K562 (cell line): Measurements from ENCODE around the gene KRT80. TPM values are rescaled to one million over a fixed set of nuclear protein-coding genes. Genes with fewer than 3 reads are reported as not detected.

ENCODE experiments used
- ATAC-seq: fragments of 200-7000 bp; cut with Tn5 transposase; 3 replicates; pipeline ENCODE4 v1.9.1; 2020; ENCODE audit warnings: moderate library complexity
- BruUV-seq: library from RNA; stranded (reverse); fragments of 400-500 nt; replicated peaks from 2 replicates; lab custom pipeline; 2021; lab: Mats Ljungman, UMichigan
- CTCF ChIA-PET: fragments of 300-600 bp; formaldehyde crosslinking; extraction: SDS; loops from one replicate; lab custom pipeline; 2021; ENCODE audit warnings: low intra/inter-chr PET ratio; lab: Yijun Ruan, JAX
- POLR2A ChIA-PET: fragments of 300-600, 350-650 bp; sonication (Branson Sonifier 250); formaldehyde crosslinking; extraction: SDS; loops from one replicate; lab custom pipeline; 2021; ENCODE audit warnings: antibody characterized with exemption, inconsistent platforms; lab: Yijun Ruan, JAX
- DNase-seq, 4 experiments: peaks; one replicate each; pipeline versions ENCODE4 v3.0.0 to v3.0.0-alpha.2; 2011 to 2018; ENCODE audit warnings: low spot score in 3 of 4, mixed read lengths in 3 of 4; ENCODE audit errors: extremely low read depth in 1 of 4
- FAIRE-seq: peaks from 2 replicates; lab custom pipeline; 2011; peaks lifted over from hg19 to GRCh38; lab: Jason Lieb, UNC
- H2AFZ ChIP-seq: 2 replicates; pipeline ENCODE4 v1.6.0; 2011; ENCODE audit warnings: low read depth, low read length, control low read depth, inconsistent platforms
- H3K27ac ChIP-seq: fragments of 200-600 bp; 3 replicates; pipeline ENCODE4 v1.8.0; 2011; ENCODE audit warnings: low read depth, mild to moderate bottlenecking, control low read depth, inconsistent platforms, low read length, moderate library complexity, mixed read lengths; ENCODE audit errors: extremely low read depth
- H3K27me3 ChIP-seq, 2 experiments: fragments of 300-600 bp in 1 of 2; 2 replicates in 1 of 2; 3 replicates in 1 of 2; pipeline versions ENCODE4 v1.6.0 to v1.8.0; 2011; ENCODE audit warnings: inconsistent platforms in 2 of 2, low read length in 2 of 2, mild to moderate bottlenecking in 1 of 2, mixed read lengths in 1 of 2, moderate library complexity in 1 of 2; ENCODE audit not compliant: control insufficient read depth in 2 of 2, insufficient read depth in 2 of 2
- H3K36me3 ChIP-seq: fragments of 300-600 bp; 3 replicates; pipeline ENCODE4 v1.8.0; 2011; ENCODE audit warnings: mild to moderate bottlenecking, low read length, inconsistent platforms; ENCODE audit not compliant: control insufficient read depth, insufficient read depth
- H3K4me1 ChIP-seq, 2 experiments: fragments of 200-600 bp in 1 of 2; replicated peaks in 1 of 2; 2 replicates in 1 of 2; 3 replicates in 1 of 2; pipeline versions ENCODE4 v1.5.1 to v1.8.0; 2011; ENCODE audit warnings: inconsistent platforms in 2 of 2, low read length in 2 of 2, mild to moderate bottlenecking in 1 of 2, mixed read lengths in 1 of 2, moderate library complexity in 1 of 2; ENCODE audit not compliant: control insufficient read depth in 2 of 2, insufficient read depth in 2 of 2
- H3K4me2 ChIP-seq: 2 replicates; pipeline ENCODE4 v1.6.1; 2011; ENCODE audit warnings: low read length, control low read depth, inconsistent platforms, mixed read lengths; ENCODE audit not compliant: insufficient read depth
- H3K4me3 ChIP-seq: fragments of 200-600 bp; sonication (generic), shearing (Covaris generic); 2 replicates; pipeline ENCODE4 v1.5.1; 2016; ENCODE audit warnings: control low read depth, inconsistent platforms
- H3K79me2 ChIP-seq: fragments of 200-600 bp; 3 replicates; pipeline ENCODE4 v1.8.0; 2011; ENCODE audit warnings: low read length, inconsistent platforms; ENCODE audit not compliant: control insufficient read depth, insufficient read depth
- H3K9ac ChIP-seq, 2 experiments: 2 replicates each; pipeline versions ENCODE4 v1.6.0 to v1.6.1; 2011; ENCODE audit warnings: low read depth in 2 of 2, low read length in 2 of 2, control low read depth in 1 of 2, inconsistent platforms in 1 of 2, mild to moderate bottlenecking in 1 of 2, mixed read lengths in 1 of 2; ENCODE audit not compliant: insufficient read depth in 1 of 2
- H3K9me1 ChIP-seq: one replicate; pipeline ENCODE4 v1.6.0; 2011; ENCODE audit warnings: inconsistent platforms, mild to moderate bottlenecking, low read length, moderate library complexity; ENCODE audit not compliant: control insufficient read depth, insufficient read depth
- H3K9me3 ChIP-seq: replicated peaks from 2 replicates; pipeline ENCODE4 v1.5.1; 2011; ENCODE audit warnings: low read depth, low read length, inconsistent platforms; ENCODE audit not compliant: control insufficient read depth, insufficient read depth
- H4K20me1 ChIP-seq: replicated peaks from 2 replicates; pipeline ENCODE4 v1.6.1; 2011; ENCODE audit warnings: low read length, inconsistent platforms, mixed read lengths; ENCODE audit not compliant: control insufficient read depth, insufficient read depth
- DDX20 ChIP-seq: fragments of 450-650 bp; IDR thresholded peaks from 2 replicates; pipeline ENCODE4 v1.6.1; 2016; ENCODE audit warnings: missing genetic modification characterization, low read depth, mild to moderate bottlenecking, missing compliant biosample characterization, moderate library complexity
- GATA2 ChIP-seq: sonication (generic); formaldehyde crosslinking; IDR thresholded peaks from 2 replicates; pipeline ENCODE4 v1.4.0; 2020; ENCODE audit warnings: mild to moderate bottlenecking, missing genetic modification reagents
- RBM39 ChIP-seq: fragments of 200-400 bp; formaldehyde crosslinking; optimal IDR thresholded peaks from 2 replicates; pipeline ENCODE3; 2018; ENCODE audit warnings: low read depth, low read length
- REST ChIP-seq, 2 experiments: fragments of 450-650 bp; formaldehyde crosslinking in 1 of 2; IDR thresholded peaks; 2 replicates each; pipeline versions ENCODE4 v1.4.0 to v1.6.1; 2014 to 2020; ENCODE audit warnings: mild to moderate bottlenecking in 2 of 2, borderline replicate concordance in 1 of 2, low read depth in 1 of 2
- ZBTB8A ChIP-seq: fragments of 450-650 bp; IDR thresholded peaks from 2 replicates; pipeline ENCODE4 v1.6.1; 2018; ENCODE audit warnings: mild to moderate bottlenecking, moderate library complexity; ENCODE audit not compliant: partially characterized antibody
- ZNF121 ChIP-seq: sonication (generic); formaldehyde crosslinking; conservative IDR thresholded peaks from 2 replicates; pipeline ENCODE4 v1.8.0; 2022; ENCODE audit warnings: missing genetic modification reagents
- ZNF445 ChIP-seq: fragments of 250-450 bp; sonication (Bioruptor Pico); IDR thresholded peaks from 2 replicates; pipeline ENCODE4 v1.4.0; 2020; ENCODE audit warnings: low read depth, mild to moderate bottlenecking, moderate library complexity
- WGBS: fragments of 100-300 bp; shearing (Covaris generic); methylation state at CpG from one replicate; pipeline ENCODE4 v1.1.6; 2016; ENCODE audit warnings: low coverage, mixed read lengths; ENCODE audit not compliant: insufficient coverage; ENCODE audit errors: missing lambda C conversion rate; 5-methylcytosine and 5-hydroxymethylcytosine counted together
- in situ Hi-C: fragments of 300-500 bp; cut with MboI; formaldehyde crosslinking; loops from 4 replicates; pipeline ENCODE4 v1.15.0; 2018; ENCODE audit warnings: inconsistent platforms, mixed read lengths
- intact Hi-C: fragments of 100-400 bp; cut with micrococcal nuclease; formaldehyde crosslinking; loops from 2 replicates; pipeline ENCODE4 v1.14.2; 2022
- polyA plus RNA-seq, 8 experiments: library from polyadenylated mRNA; depleted of rRNA in 4 of 8; stranded (reverse) in 5 of 8; unstranded in 3 of 8; fragments of >200 nt; fragmentation: Nextera tagmentation in 2 of 8; fragmentation: Illumina TruSeq in 1 of 8; extraction: Ambion mirVana in 2 of 8; extraction: Trizol in 1 of 8; gene quantifications; 2 replicates each; pipeline versions ENCODE4 v1.2.1 to v1.2.3, GENCODE V29; 2011 to 2014; ENCODE audit warnings: inconsistent platforms in 1 of 8, missing spikeins in 1 of 8
- total RNA-seq, 7 experiments: library from RNA; depleted of rRNA in 6 of 7; stranded (reverse); fragments of >200 nt in 6 of 7; fragmentation: Illumina TruSeq in 2 of 7; extraction: Trizol in 2 of 7; gene quantifications; 2 replicates each; pipeline versions ENCODE4 v1.2.1 to v1.2.3, GENCODE V29; 2011 to 2021; ENCODE audit warnings: low replicate concordance in 1 of 7

KRT80 gene
- total and polyA plus RNA-seq, 9 of the 15 experiments (the other 6 are each of a cell fraction or from before 2014, with no cell fraction given) = not detected

- ChIA-PET POLR2A (interaction anchor here (0.7 kb wide), 1 partner anchor 80 kb away, joined by 3 read pairs; no protein-coding TSS in a partner anchor), CTCF (no interaction called here)
- H3K9ac ChIP-seq = no peak overlapping the region
- no peaks in the 10 kb centered on the region for H3K36me3 ChIP-seq
- in situ Hi-C loops (no loop called here), intact Hi-C loops (no loop called here)
- no peak overlapping the region for H3K4me2 ChIP-seq
- peaks cover 10% of the 10 kb centered on the region for H4K20me1 ChIP-seq
- no peaks in the 10 kb centered on the region for H3K9me3 ChIP-seq
- peaks cover 2 to 45% of the 10 kb centered on the region in 2 experiments; a peak in 4 of 5 replicates for H3K27me3 ChIP-seq
- 0% methylated on average over 15 of the region's 16 CpGs for WGBS
- no peak overlapping the region for H2AFZ ChIP-seq
- no peak overlapping the region for H3K27ac ChIP-seq
- no peaks in the 10 kb centered on the region for H3K4me1 ChIP-seq
- DNase-seq (no peak), FAIRE-seq (no peak), ATAC-seq (no peak)
- no peak overlapping the region for H3K4me3 ChIP-seq
- H3K9me1 ChIP-seq = no peaks in the 10 kb centered on the region
- H3K79me2 ChIP-seq = no peaks in the 10 kb centered on the region
- TF ChIP-seq GATA2 (CRISPR knock-in tag) (no peak), REST (IDR thresholded peaks at IDR 0.05; ENCODE audit: borderline replicate concordance) (no peak), REST (CRISPR knock-in tag; IDR thresholded peaks at IDR 0.05; ENCODE audit: low read depth) (no peak), ZNF121 (CRISPR knock-in tag) (no peak), RBM39 (no peak), ZBTB8A (no peak), ZNF445 (CRISPR knock-in tag) (no peak), DDX20 (no peak)
- BruUV-seq = no TSS peak
Measured at GRCh38 chr12:52231305-52232202, 39.7 kb upstream of the KRT80 start.
